DOHH2 (cell line): ENCODE measurements around the gene ADI1.

ENCODE experiments used
- H3F3A ChIP-seq: fragments of 200-600 bp; sonication (generic), shearing (Covaris generic); 2 replicates; pipeline ENCODE4 v1.6.0; 2016; ENCODE audit warnings: antibody characterized with exemption, mild to moderate bottlenecking; ENCODE audit not compliant: control insufficient read depth, insufficient read depth
- H3K27ac ChIP-seq: fragments of 200-600 bp; sonication (generic); 2 replicates; pipeline ENCODE4 v1.5.1; 2014; ENCODE audit warnings: low read depth, mild to moderate bottlenecking, low read length, moderate library complexity
- H3K27me3 ChIP-seq: fragments of 200-600 bp; sonication (generic); 2 replicates; pipeline ENCODE4 v1.6.1; 2014; ENCODE audit warnings: mild to moderate bottlenecking, low read length, mixed read lengths; ENCODE audit not compliant: control insufficient read depth
- H3K36me3 ChIP-seq: fragments of 200-600 bp; sonication (generic); 2 replicates; pipeline ENCODE4 v1.6.1; 2014; ENCODE audit warnings: mild to moderate bottlenecking, low read length, moderate library complexity, mixed read lengths; ENCODE audit not compliant: control insufficient read depth
- H3K4me1 ChIP-seq: fragments of 200-600 bp; sonication (generic); 2 replicates; pipeline ENCODE4 v1.6.1; 2014; ENCODE audit warnings: mild to moderate bottlenecking, low read length, mixed read lengths; ENCODE audit not compliant: control insufficient read depth
- H3K4me2 ChIP-seq: fragments of 200-600 bp; sonication (generic); 2 replicates; pipeline ENCODE4 v1.6.0; 2014; ENCODE audit warnings: mild to moderate bottlenecking, low read length, moderate library complexity
- H3K4me3 ChIP-seq: fragments of 200-600 bp; sonication (generic); 2 replicates; pipeline ENCODE4 v1.5.1; 2014; ENCODE audit warnings: mild to moderate bottlenecking, low read length, mixed read lengths
- H3K79me2 ChIP-seq: fragments of 200-600 bp; sonication (generic); 2 replicates; pipeline ENCODE4 v1.6.1; 2014; ENCODE audit warnings: mild to moderate bottlenecking, low read length, mixed read lengths; ENCODE audit not compliant: control insufficient read depth
- H3K9me2 ChIP-seq: fragments of 200-600 bp; sonication (generic); replicated peaks from 2 replicates; pipeline ENCODE4 v1.6.1; 2014; ENCODE audit warnings: mild to moderate bottlenecking, low read length, mixed read lengths; ENCODE audit not compliant: control insufficient read depth
- H3K9me3 ChIP-seq: fragments of 200-600 bp; sonication (generic); 2 replicates; pipeline ENCODE4 v1.6.1; 2014; ENCODE audit warnings: antibody characterized with exemption, low read length, mixed read lengths; ENCODE audit not compliant: control insufficient read depth, insufficient read depth
- H4K20me1 ChIP-seq: fragments of 200-600 bp; sonication (generic); 2 replicates; pipeline ENCODE4 v1.6.0; 2014; ENCODE audit warnings: low read depth, mild to moderate bottlenecking, antibody characterized with exemption, low read length, moderate library complexity; ENCODE audit not compliant: control insufficient read depth, insufficient read depth
- CTCF ChIP-seq: fragments of 200-600 bp; sonication (generic); IDR thresholded peaks from one replicate; pipeline ENCODE4 v1.5.1; 2014; ENCODE audit warnings: antibody characterized with exemption, mild to moderate bottlenecking, low read depth, low read length; ENCODE audit not compliant: poor library complexity, severe bottlenecking
- EZH2phosphoT487 ChIP-seq: fragments of 200-600 bp; sonication (generic); IDR thresholded peaks from 2 replicates; pipeline ENCODE4 v1.6.1; 2017; ENCODE audit warnings: borderline replicate concordance, mild to moderate bottlenecking, antibody characterized with exemption, low read length, moderate library complexity, mixed read lengths

The ADI1 gene

DNA sequence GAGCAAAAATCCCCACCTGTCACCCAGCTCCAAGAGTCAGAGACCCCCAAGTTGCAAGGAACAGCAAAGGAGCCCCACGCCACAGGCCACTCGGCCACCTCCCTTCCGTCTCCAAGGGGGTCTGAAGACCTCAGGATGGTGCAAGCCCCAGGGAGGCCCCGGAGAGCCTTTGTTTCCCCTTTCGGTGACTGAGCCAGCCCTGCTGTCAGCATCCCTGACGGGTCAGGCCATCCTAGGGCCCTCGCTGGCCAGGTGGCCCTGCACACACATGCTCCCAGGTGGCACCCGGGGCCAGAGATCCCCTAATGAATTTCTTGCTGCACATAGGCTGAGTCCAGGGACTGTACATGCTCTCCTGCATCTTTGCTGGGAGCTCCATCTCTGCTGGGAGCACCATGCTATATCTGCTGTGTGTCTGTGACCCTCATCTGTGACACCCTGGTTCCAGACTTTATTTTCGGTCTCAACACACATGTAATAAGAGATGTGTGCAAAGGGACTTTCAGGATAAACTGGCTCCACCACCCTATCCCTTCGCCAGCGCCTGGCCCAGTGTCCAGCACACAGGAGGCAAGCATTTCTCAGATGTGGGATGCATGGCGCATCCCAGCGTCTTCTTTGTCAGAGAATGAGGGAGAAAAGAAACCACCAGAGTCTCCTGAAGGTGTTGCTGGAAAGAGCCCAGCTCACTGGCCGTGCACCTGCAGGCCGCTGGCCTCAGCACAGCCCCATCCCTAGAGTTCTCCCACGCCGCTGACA is 27.4 kb downstream of the ADI1 start:
- H3K27ac ChIP-seq, result no peak overlapping the region
- no peaks in the 10 kb centered on the region for H3K9me2 ChIP-seq
- H3K4me1 ChIP-seq, result peaks cover 6% of the 10 kb centered on the region
- H3F3A ChIP-seq, result no peaks in the 10 kb centered on the region
- no peak overlapping the region for H3K4me2 ChIP-seq
- no peaks in the 10 kb centered on the region for H4K20me1 ChIP-seq
- no peaks in the 10 kb centered on the region for H3K9me3 ChIP-seq
- TF ChIP-seq CTCF (no peak), EZH2phosphoT487 (no peak)
- H3K4me3 ChIP-seq, result no peak overlapping the region
- H3K27me3 ChIP-seq, result no peaks in the 10 kb centered on the region
- no peaks in the 10 kb centered on the region; the same call in 1 of the 2 replicates for H3K36me3 ChIP-seq
- no peaks in the 10 kb centered on the region for H3K79me2 ChIP-seq

GRCh38 chr2:3491306-3491705 is 28.0 kb downstream of the ADI1 start:
- no peaks in the 10 kb centered on the region for H3K27me3 ChIP-seq
- TF ChIP-seq CTCF, result no peak
- no peak for TF ChIP-seq EZH2phosphoT487
- no peaks in the 10 kb centered on the region for H3F3A ChIP-seq
- no peak overlapping the region for H3K4me2 ChIP-seq
- H3K4me3 ChIP-seq, result no peak overlapping the region
- no peaks in the 10 kb centered on the region for H3K9me2 ChIP-seq
- no peaks in the 10 kb centered on the region for H3K79me2 ChIP-seq
- no peaks in the 10 kb centered on the region for H4K20me1 ChIP-seq
- H3K9me3 ChIP-seq, result no peaks in the 10 kb centered on the region
- no peaks in the 10 kb centered on the region for H3K36me3 ChIP-seq
- no peak overlapping the region for H3K27ac ChIP-seq
- H3K4me1 ChIP-seq, result peaks cover 6% of the 10 kb centered on the region

- Histone ChIP-seq H3K9me3 (no peaks in the 10 kb centered on the region), H3K36me3 (no peaks in the 10 kb centered on the region), H3F3A (no peaks in the 10 kb centered on the region), H3K4me3 (no peak overlapping the region), H3K4me1 (peaks cover 6% of the 10 kb centered on the region), H3K27me3 (no peaks in the 10 kb centered on the region), H3K27ac (no peak overlapping the region), H4K20me1 (no peaks in the 10 kb centered on the region), H3K9me2 (no peaks in the 10 kb centered on the region), H3K4me2 (no peak overlapping the region), H3K79me2 (no peaks in the 10 kb centered on the region)
- TF ChIP-seq EZH2phosphoT487, result no peak
- TF ChIP-seq CTCF, result no peak
Observed at GRCh38 chr2:3490191-3491170, 28.9 kb downstream of the ADI1 start.
